HG03066 (cell line): Measurements from ENCODE around the gene STAMBPL1.

Experiments used
- ATAC-seq: cut with Tn5 transposase; IDR thresholded peaks from one replicate; pipeline ENCODE4 v1.9.1; 2021; ENCODE audit warnings: low read depth; ENCODE audit not compliant: unreplicated experiment

The STAMBPL1 gene

GRCh38 chr10:88890681-88891381 is 10.8 kb downstream of the STAMBPL1 start:
- no peak for ATAC-seq

GRCh38 chr10:88892222-88892967 is 12.3 kb downstream of the STAMBPL1 start:
- no peak for ATAC-seq

- ATAC-seq: no peak
Observed at GRCh38 chr10:88893611-88894010, 13.6 kb downstream of the STAMBPL1 start.

GRCh38 chr10:88895250-88895649 is 15.2 kb downstream of the STAMBPL1 start:
- no peak for ATAC-seq

GRCh38 chr10:88896372-88896993 is 16.4 kb downstream of the STAMBPL1 start:
- ATAC-seq: no peak

- ATAC-seq: no peak
Observed at GRCh38 chr10:88896994-88897853, 17.2 kb downstream of the STAMBPL1 start.

GRCh38 chr10:88898727-88899126 is 18.7 kb downstream of the STAMBPL1 start:
- ATAC-seq: no peak

GRCh38 chr10:88899886-88900285 is 19.8 kb downstream of the STAMBPL1 start:
- ATAC-seq: no peak

- peak; percentile 82 for ATAC-seq
Observed at GRCh38 chr10:88901206-88901983, 21.4 kb downstream of the STAMBPL1 start.

GRCh38 chr10:88901984-88902789 is 22.1 kb downstream of the STAMBPL1 start:
- ATAC-seq: peak; percentile 42

- ATAC-seq: no peak
Observed at GRCh38 chr10:88903715-88904114, 23.7 kb downstream of the STAMBPL1 start.

GRCh38 chr10:88906921-88907320 is 26.9 kb downstream of the STAMBPL1 start:
- ATAC-seq: no peak

GRCh38 chr10:88908194-88908593 is 28.1 kb downstream of the STAMBPL1 start:
- no peak for ATAC-seq

- ATAC-seq: no peak
Observed at GRCh38 chr10:88911116-88911515, 31.1 kb downstream of the STAMBPL1 start.

GRCh38 chr10:88911851-88912250 is 31.8 kb downstream of the STAMBPL1 start:
- ATAC-seq: no peak

GRCh38 chr10:88913127-88913526 is 33.1 kb downstream of the STAMBPL1 start:
- no peak for ATAC-seq

- no peak for ATAC-seq
Observed at GRCh38 chr10:88913788-88914187, 33.7 kb downstream of the STAMBPL1 start.

- no peak for ATAC-seq
Observed at GRCh38 chr10:88915781-88916180, 35.7 kb downstream of the STAMBPL1 start.

- no peak for ATAC-seq
Observed at GRCh38 chr10:88916231-88916630, 36.2 kb downstream of the STAMBPL1 start.
